Naive B cell (primary cell): ENCODE results near the gene GPR139. TPM values are rescaled to one million over a fixed set of nuclear protein-coding genes. Genes with fewer than 3 reads are reported as not detected.
A peak's percentile ranks its signal among the peaks of the same experiment; 100 is the strongest.

ENCODE experiments used
- ATAC-seq, 2 donors: fragments of 150-1000 bp; cut with Tn5 transposase; 2 replicates each; pipeline ENCODE4 v1.10.0; 2021; ENCODE audit warnings: low read depth in 2 of 2, mild to moderate bottlenecking in 2 of 2, moderate library complexity in 2 of 2
- DNase-seq: peaks from one replicate; pipeline ENCODE4 v3.0.0; 2022
- H3K27ac Mint-ChIP-seq, 6 donors: one replicate each; pipeline ENCODE4 v1.8.0; 2020 to 2022; ENCODE audit warnings: mild to moderate bottlenecking in 6 of 6, mixed read lengths in 6 of 6, moderate library complexity in 5 of 6, inconsistent platforms in 2 of 6
- H3K27me3 Mint-ChIP-seq, 3 donors: one replicate each; pipeline ENCODE4 v1.8.0; 2021 to 2022; ENCODE audit warnings: mixed read lengths in 3 of 3, mild to moderate bottlenecking in 1 of 3
- H3K36me3 Mint-ChIP-seq, 2 donors: one replicate each; pipeline ENCODE4 v1.8.0; 2020 to 2022; ENCODE audit warnings: mixed read lengths in 2 of 2, inconsistent platforms in 1 of 2, mild to moderate bottlenecking in 1 of 2
- H3K4me1 Mint-ChIP-seq, 3 donors: one replicate each; pipeline ENCODE4 v1.8.0; 2020 to 2022; ENCODE audit warnings: mixed read lengths in 3 of 3, inconsistent platforms in 1 of 3, mild to moderate bottlenecking in 1 of 3, moderate library complexity in 1 of 3
- H3K4me3 Mint-ChIP-seq, 8 donors: one replicate each; pipeline ENCODE4 v1.8.0; 2020 to 2022; ENCODE audit warnings: mild to moderate bottlenecking in 8 of 8, mixed read lengths in 8 of 8, moderate library complexity in 8 of 8, inconsistent platforms in 2 of 8
- H3K9me3 Mint-ChIP-seq, 7 donors: one replicate each; pipeline ENCODE4 v1.8.0; 2020 to 2022; ENCODE audit warnings: mixed read lengths in 7 of 7, mild to moderate bottlenecking in 5 of 7, inconsistent platforms in 2 of 7, moderate library complexity in 1 of 7
- polyA plus RNA-seq, 6 donors: library from polyadenylated mRNA; unstranded; fragments of 300-500 nt; fragmentation: Illumina TruSeq; gene quantifications; one replicate each; pipeline ENCODE4 v1.2.3, GENCODE V29; 2021; ENCODE audit warnings: low read depth in 6 of 6

The GPR139 gene
- polyA plus RNA-seq, result not detected

DNA sequence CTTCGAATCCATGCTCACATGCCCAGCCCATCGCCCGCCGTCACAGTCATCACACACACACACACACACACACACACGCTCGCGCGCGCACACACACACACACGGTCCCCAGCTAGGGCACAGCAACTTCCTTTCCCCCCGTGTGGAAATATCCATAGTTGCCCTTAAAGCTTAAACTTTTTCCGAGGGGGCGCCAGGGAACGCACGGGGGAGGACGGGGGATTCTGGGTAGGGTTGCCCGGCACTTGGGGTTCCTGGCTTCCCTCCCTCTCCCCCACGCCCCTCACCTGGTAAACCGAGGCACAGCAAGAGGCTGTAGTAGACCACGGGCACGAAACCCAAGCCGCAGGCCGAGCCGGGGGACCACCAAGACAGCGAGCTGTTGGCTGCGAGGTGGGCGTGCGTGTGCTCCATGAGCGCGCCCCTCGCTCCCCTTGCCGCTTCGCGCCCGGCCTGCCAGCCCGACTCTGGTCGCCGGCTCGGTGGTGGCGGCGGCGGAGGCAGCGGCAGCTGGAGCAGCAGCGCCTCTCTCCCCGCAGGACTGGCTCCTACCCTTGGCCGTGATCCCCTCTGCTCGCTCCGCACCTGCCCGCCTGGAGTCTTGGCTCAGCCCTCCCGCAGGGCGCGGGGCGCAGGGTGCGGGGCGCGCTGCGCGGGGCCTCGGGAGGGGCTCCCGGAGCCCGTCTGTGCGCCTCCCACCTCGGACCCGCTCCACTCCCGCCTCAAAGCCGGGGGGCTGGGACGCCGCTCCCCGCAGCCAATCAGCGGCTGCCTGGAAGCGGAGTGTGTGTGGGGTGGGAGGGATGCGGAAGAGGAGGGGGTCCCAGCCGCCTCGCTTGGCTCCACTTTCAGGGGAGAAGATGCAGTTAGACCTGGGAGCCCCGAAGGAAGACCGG, at the start of gene GPR139:
Gene GPR139, minus strand, starts transcription at position 688 of the 896 bp plus-strand sequence. Its CDS starts 274 bp downstream, at position 414.
- Mint-ChIP-seq H3K4me1 (no peaks in the 10 kb centered on the region), H3K27me3 (peaks cover 38 to 63% (median 52%) of the 10 kb centered on the region in 3 donors), H3K36me3 (no peaks in the 10 kb centered on the region), H3K4me3 (peak within 1 kb of the TSS in 1 of 8 donors; percentile 38), H3K27ac (peak within 1 kb of the TSS in 1 of 6 donors; percentile 39), H3K9me3 (peaks cover 2 to 25% (median 9%) of the 10 kb centered on the region in 7 donors)
- ATAC-seq (no peak), DNase-seq (no peak)

DNA sequence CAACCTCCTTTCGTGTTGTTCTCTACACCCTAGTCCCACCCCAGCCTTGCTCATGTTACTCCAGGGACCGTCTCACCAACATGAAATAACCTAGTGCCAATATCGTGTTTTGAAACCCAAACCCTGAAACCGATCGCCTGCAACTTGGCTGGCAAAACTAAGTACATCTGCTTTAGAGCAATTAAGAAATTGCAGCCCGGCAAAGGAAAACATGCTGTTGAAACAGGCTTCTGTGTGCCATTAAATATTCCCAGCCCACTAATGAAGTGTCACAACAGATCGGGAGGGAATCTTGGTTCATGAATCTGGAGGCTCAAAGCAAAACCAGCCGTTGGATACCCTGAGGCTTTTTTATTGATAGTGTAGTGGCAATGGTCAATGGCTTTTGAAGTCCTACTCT, 48.3 kb upstream of the GPR139 start:
- H3K36me3 Mint-ChIP-seq, result peaks cover 4 to 12% of the 10 kb centered on the region in 2 donors
- no peak for DNase-seq
- ATAC-seq, result no peak
- peaks cover 6 to 15% (median 8%) of the 10 kb centered on the region in 3 donors for H3K27me3 Mint-ChIP-seq
- peaks cover 6 to 24% (median 13%) of the 10 kb centered on the region in 7 donors for H3K9me3 Mint-ChIP-seq
- H3K4me3 Mint-ChIP-seq, result no peak overlapping the region
- no peaks in the 10 kb centered on the region for H3K4me1 Mint-ChIP-seq
- H3K27ac Mint-ChIP-seq, result no peak overlapping the region

GRCh38 chr16:20114356-20114755, 40.7 kb upstream of the GPR139 start:
- Mint-ChIP-seq H3K36me3 (no peaks in the 10 kb centered on the region), H3K4me1 (no peaks in the 10 kb centered on the region), H3K27me3 (peaks cover 3 to 17% (median 3%) of the 10 kb centered on the region in 3 donors), H3K9me3 (peaks cover 0 to 7% (median 0%) of the 10 kb centered on the region in 7 donors), H3K4me3 (no peak overlapping the region), H3K27ac (no peak overlapping the region)
- DNase-seq, result no peak
- no peak for ATAC-seq

- DNase-seq (no peak), ATAC-seq (no peak)
- no peaks in the 10 kb centered on the region for H3K36me3 Mint-ChIP-seq
- H3K4me3 Mint-ChIP-seq, result no peak overlapping the region
- H3K27ac Mint-ChIP-seq, result no peak overlapping the region
- H3K27me3 Mint-ChIP-seq, result peaks cover 9% of the 10 kb centered on the region in 3 donors
- peaks cover 0 to 4% (median 0%) of the 10 kb centered on the region in 7 donors for H3K9me3 Mint-ChIP-seq
- H3K4me1 Mint-ChIP-seq, result no peaks in the 10 kb centered on the region
Measured at GRCh38 chr16:20111143-20111542, 37.5 kb upstream of the GPR139 start.

DNA sequence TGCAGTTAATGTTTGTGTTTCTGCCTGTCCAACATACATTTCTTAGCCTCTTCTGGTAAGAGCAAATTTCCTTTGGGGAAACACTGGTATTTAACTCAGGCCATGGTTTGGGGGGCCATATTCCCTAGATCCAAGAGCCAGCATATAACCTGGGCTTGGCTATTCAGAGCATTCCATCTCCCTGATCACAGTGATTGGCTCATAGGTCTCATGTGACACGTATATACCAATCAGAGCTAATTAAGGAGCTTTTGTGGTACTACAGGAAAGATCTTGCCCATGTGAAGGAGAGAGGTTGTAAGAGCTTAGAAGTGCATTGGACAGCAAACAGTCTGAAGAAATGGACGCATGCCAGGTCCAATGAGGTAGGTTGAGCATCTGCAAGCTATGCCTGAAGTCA, 33.4 kb upstream of the GPR139 start:
- ATAC-seq (no peak), DNase-seq (no peak)
- H3K4me3 Mint-ChIP-seq, result no peak overlapping the region
- peaks cover 0 to 6% (median 3%) of the 10 kb centered on the region in 7 donors for H3K9me3 Mint-ChIP-seq
- H3K27ac Mint-ChIP-seq, result no peak overlapping the region
- peaks cover 9 to 17% (median 9%) of the 10 kb centered on the region in 3 donors for H3K27me3 Mint-ChIP-seq
- no peaks in the 10 kb centered on the region for H3K36me3 Mint-ChIP-seq
- no peaks in the 10 kb centered on the region for H3K4me1 Mint-ChIP-seq

DNA sequence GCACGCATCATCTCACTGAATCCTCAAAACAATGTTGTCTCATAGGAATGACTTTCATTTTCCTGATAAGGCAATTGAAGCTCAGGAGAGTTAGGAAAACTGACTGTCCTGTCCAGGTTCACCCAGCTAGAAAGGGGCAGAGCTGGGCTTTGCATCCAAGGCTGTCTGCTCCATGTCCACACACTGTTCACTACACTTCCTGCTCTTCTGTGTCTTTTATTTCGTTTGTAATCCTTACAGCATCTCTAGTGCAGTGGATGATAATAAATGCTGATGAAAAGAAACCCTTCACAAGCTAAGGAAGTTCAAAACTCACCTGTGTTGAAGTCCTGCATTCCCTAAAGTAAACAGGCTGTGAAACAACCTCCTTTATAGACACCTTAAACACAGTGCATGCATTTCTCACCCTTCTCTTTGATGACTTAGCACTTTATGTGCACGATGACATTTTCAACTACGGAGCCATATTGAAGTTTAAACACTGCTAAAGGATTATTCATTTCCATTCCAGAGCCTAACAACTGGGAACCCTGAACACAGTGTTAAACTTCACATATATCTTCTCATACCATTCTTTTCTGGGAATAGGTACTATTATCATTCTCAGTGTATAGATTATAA, 31.0 kb upstream of the GPR139 start:
- DNase-seq (no peak), ATAC-seq (no peak)
- H3K36me3 Mint-ChIP-seq, result no peaks in the 10 kb centered on the region
- H3K27ac Mint-ChIP-seq, result no peak overlapping the region
- H3K27me3 Mint-ChIP-seq, result peaks cover 9 to 20% (median 9%) of the 10 kb centered on the region in 3 donors
- no peak overlapping the region for H3K4me3 Mint-ChIP-seq
- H3K9me3 Mint-ChIP-seq, result peaks cover 0 to 7% (median 5%) of the 10 kb centered on the region in 7 donors
- H3K4me1 Mint-ChIP-seq, result no peaks in the 10 kb centered on the region

GRCh38 chr16:20102521-20102920, 28.8 kb upstream of the GPR139 start:
- no peak for ATAC-seq
- Mint-ChIP-seq H3K27me3 (peaks cover 0 to 16% (median 0%) of the 10 kb centered on the region in 3 donors), H3K4me1 (no peaks in the 10 kb centered on the region), H3K27ac (no peak overlapping the region), H3K9me3 (peaks cover under 1 to 10% (median 4%) of the 10 kb centered on the region in 7 donors), H3K36me3 (no peaks in the 10 kb centered on the region), H3K4me3 (no peak overlapping the region)
- DNase-seq, result no peak

GRCh38 chr16:20102021-20102420, 28.3 kb upstream of the GPR139 start:
- Mint-ChIP-seq H3K27ac (no peak overlapping the region), H3K27me3 (peaks cover 0 to 16% (median 0%) of the 10 kb centered on the region in 3 donors), H3K4me1 (no peaks in the 10 kb centered on the region), H3K4me3 (no peak overlapping the region), H3K36me3 (no peaks in the 10 kb centered on the region), H3K9me3 (peaks cover 2 to 10% (median 4%) of the 10 kb centered on the region in 7 donors)
- ATAC-seq, result no peak
- DNase-seq, result no peak

DNA sequence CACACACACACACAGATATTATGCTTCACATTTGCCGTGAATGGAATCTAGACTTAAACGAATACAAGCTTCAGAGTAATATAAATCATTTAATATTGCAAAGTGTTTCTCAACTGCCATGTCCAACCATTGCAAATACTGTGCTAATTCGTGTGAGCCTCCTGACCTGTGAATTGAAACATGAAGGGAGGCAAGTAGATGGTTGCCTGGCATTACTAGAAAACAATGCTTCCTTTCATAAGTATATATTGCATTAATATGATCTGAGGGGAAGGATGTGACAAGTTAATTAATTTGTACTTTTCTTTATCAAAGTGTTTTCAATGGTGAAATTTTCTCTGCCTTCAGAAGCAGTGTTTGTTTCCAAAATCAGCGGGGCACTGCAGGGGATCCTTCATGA, 25.7 kb upstream of the GPR139 start:
- no peak for ATAC-seq

DNA sequence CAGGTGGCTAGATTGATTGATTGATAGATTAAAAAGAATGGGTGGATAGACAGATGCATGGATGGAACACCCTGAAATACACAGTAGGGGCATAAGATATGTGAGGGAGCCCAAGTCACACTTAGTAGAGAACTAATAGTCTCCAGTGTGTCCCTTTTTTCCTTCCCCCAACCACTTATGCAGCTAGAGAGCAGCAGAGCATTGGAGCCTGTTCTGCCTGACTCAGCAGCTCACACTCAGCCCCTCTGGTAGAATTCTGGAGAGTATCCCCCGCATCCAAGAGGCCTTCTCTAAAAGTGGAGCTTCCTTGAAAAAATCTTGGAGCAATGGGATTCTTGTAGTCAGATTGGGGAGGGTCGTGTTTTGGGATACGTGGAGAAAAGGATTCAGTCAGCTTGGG, 20.5 kb upstream of the GPR139 start:
- no peak overlapping the region for H3K4me3 Mint-ChIP-seq
- no peak for ATAC-seq
- DNase-seq, result no peak
- H3K36me3 Mint-ChIP-seq, result no peaks in the 10 kb centered on the region
- peaks cover 0 to 19% (median 6%) of the 10 kb centered on the region in 7 donors for H3K9me3 Mint-ChIP-seq
- peaks cover 0 to 14% (median 0%) of the 10 kb centered on the region in 3 donors for H3K27me3 Mint-ChIP-seq
- H3K4me1 Mint-ChIP-seq, result no peaks in the 10 kb centered on the region
- no peak overlapping the region for H3K27ac Mint-ChIP-seq

More for the DNA sequence above, 25.7 kb upstream of the GPR139 start:
- peaks cover 2 to 10% (median 4%) of the 10 kb centered on the region in 7 donors for H3K9me3 Mint-ChIP-seq
- H3K4me1 Mint-ChIP-seq, result no peaks in the 10 kb centered on the region
- DNase-seq, result no peak
- H3K36me3 Mint-ChIP-seq, result no peaks in the 10 kb centered on the region
- H3K27ac Mint-ChIP-seq, result no peak overlapping the region
- peaks cover 0 to 16% (median 0%) of the 10 kb centered on the region in 3 donors for H3K27me3 Mint-ChIP-seq
- no peak overlapping the region for H3K4me3 Mint-ChIP-seq

DNA sequence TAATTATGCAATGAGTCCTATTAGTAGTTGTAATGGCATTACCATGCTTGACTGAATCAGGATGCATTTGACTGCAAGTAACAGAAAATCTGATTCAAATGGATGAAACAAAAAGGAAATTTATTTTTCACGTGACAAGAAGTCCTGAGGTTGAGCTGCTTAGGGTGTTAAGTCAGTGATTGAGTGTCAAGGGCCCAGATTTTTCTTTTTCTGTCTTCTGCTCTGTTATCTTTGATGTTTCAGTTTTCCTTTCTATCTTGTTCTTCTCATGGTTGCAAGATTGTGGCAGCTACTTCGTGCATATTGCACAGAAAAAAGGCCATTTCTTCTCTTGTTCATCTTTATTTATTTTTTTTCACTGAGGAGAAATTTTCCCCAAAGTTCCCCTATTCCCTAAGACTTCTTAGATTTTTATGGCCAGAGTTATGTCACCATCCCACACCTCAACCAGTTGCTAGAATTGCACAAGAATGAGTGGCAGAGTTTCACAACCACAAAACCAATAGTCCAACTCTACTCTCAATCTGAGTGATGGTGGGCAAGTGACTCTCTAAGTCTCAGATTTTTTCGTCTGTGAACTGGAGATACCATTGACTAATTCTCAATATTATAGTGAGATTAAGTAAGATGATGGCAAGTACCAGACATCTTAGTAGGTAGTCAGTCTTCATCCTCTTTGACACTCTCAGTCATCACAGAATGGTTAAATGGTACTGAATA, 15.7 kb upstream of the GPR139 start:
- no peak for ATAC-seq
- peaks cover 0 to 14% (median 8%) of the 10 kb centered on the region in 3 donors for H3K27me3 Mint-ChIP-seq
- H3K9me3 Mint-ChIP-seq, result peaks cover 3 to 18% (median 6%) of the 10 kb centered on the region in 7 donors
- DNase-seq, result no peak
- H3K4me3 Mint-ChIP-seq, result no peak overlapping the region
- no peaks in the 10 kb centered on the region for H3K4me1 Mint-ChIP-seq
- no peak overlapping the region for H3K27ac Mint-ChIP-seq
- H3K36me3 Mint-ChIP-seq, result no peaks in the 10 kb centered on the region

DNA sequence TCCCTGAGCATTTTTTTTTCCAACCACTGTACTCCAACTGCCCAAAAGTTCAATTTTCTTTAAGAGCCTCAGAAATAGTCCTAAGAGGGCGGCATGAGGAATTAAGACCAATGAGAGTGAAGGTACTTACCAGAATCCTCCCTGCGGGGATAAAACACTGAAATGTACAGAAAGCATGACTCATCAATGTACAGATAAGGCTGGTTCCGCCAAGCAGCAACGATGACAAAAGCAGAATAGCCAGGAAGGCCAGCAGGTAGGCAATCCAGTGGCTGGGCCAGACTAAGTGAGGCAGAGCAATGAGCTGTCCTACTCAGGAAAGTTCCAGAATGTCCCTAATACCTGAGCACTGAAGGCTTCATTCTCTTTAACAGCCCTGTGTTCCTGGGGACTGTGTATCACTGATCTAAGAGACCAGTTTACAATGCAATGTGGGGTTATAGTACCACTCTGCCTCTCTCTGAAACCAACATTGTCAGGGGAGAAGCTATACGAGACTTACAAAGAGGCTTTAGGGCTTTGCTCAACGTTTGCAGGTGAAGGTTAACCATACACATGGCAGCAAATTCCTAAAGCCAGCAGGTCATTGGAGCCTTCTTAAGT, 11.0 kb upstream of the GPR139 start:
- no peak overlapping the region for H3K27ac Mint-ChIP-seq
- DNase-seq (no peak), ATAC-seq (no peak)
- peaks cover 0 to 5% (median 4%) of the 10 kb centered on the region in 7 donors for H3K9me3 Mint-ChIP-seq
- H3K36me3 Mint-ChIP-seq, result no peaks in the 10 kb centered on the region
- H3K4me3 Mint-ChIP-seq, result no peak overlapping the region
- H3K27me3 Mint-ChIP-seq, result peaks cover 5 to 16% (median 10%) of the 10 kb centered on the region in 3 donors
- no peaks in the 10 kb centered on the region for H3K4me1 Mint-ChIP-seq

GRCh38 chr16:20079106-20079505, 5.4 kb upstream of the GPR139 start:
- H3K4me3 Mint-ChIP-seq, result no peak overlapping the region
- no peaks in the 10 kb centered on the region for H3K36me3 Mint-ChIP-seq
- no peak overlapping the region for H3K27ac Mint-ChIP-seq
- H3K27me3 Mint-ChIP-seq, result peaks cover 30 to 38% (median 37%) of the 10 kb centered on the region in 3 donors
- H3K9me3 Mint-ChIP-seq, result peaks cover 0 to 10% (median 3%) of the 10 kb centered on the region in 7 donors
- no peaks in the 10 kb centered on the region for H3K4me1 Mint-ChIP-seq
- ATAC-seq (no peak), DNase-seq (no peak)
